SK-N-SH treated with all-trans-retinoic acid at 6 μM for 48 hours (cell line): Measurements from ENCODE around the gene C20orf202.

Source experiments
- ARNTL ChIP-seq: fragments of 450-650 bp; formaldehyde crosslinking; IDR thresholded peaks from 2 replicates; pipeline ENCODE4 v1.5.0; 2020; ENCODE audit warnings: low read depth, mild to moderate bottlenecking, moderate library complexity, borderline replicate concordance
- BACH2 ChIP-seq: fragments of 250-450 bp; sonication (Bioruptor Pico); IDR thresholded peaks from 2 replicates; pipeline ENCODE4 v1.9.0; 2021; ENCODE audit warnings: mild to moderate bottlenecking, borderline replicate concordance
- RARB ChIP-seq: fragments of 250-450 bp; sonication (Bioruptor Pico); IDR thresholded peaks from 2 replicates; pipeline ENCODE4 v1.8.0; 2021; ENCODE audit warnings: mild to moderate bottlenecking, moderate library complexity
- SNAI2 ChIP-seq: fragments of 250-450 bp; sonication (Bioruptor Pico); IDR thresholded peaks from 2 replicates; pipeline ENCODE4 v1.5.0; 2020; ENCODE audit warnings: mild to moderate bottlenecking, moderate library complexity
- TOX ChIP-seq: fragments of 250-450 bp; sonication (Bioruptor Pico); IDR thresholded peaks from 2 replicates; pipeline ENCODE4 v1.8.0; 2021; ENCODE audit warnings: mild to moderate bottlenecking, moderate library complexity, borderline replicate concordance
- ZFP3 ChIP-seq: fragments of 250-450 bp; sonication (Bioruptor Pico); IDR thresholded peaks from 2 replicates; pipeline ENCODE4 v1.5.0; 2020; ENCODE audit warnings: mild to moderate bottlenecking, moderate library complexity
- TF ChIP-seq, protein P1 (sequence below): fragments of 250-450 bp; sonication (Bioruptor Pico); IDR thresholded peaks from 2 replicates; pipeline ENCODE4 v1.5.1; 2020; ENCODE audit warnings: low read depth, mild to moderate bottlenecking, moderate library complexity
- TF ChIP-seq, protein P2 (sequence below): fragments of 250-450 bp; sonication (Bioruptor Pico); IDR thresholded peaks from 2 replicates; pipeline ENCODE4 v1.8.0; 2020; ENCODE audit warnings: mild to moderate bottlenecking, moderate library complexity, borderline replicate concordance

DNA sequence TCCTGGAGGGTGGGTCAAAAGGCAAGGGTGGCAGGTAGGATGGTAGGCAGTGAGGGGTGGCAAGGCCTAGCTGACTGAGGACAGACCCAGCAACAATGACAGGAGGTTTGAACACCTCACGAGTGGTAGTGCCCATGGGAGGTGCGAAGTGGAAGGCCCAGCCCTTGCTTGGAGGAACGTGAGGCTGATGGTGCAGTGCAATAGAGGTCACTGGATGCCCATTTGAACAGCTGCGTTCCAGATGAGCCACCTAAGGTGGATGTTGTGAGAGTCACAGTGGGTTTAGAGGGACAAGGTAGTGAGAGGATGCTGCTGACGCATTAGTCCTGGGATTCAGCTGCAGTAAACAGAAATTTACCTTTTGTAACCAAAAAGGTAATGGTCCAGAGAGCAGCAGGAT lies 34.0 kb upstream of the C20orf202 start:
- TF ChIP-seq SNAI2 (CRISPR knock-in tag): no peak
- TF ChIP-seq, protein P1, sequence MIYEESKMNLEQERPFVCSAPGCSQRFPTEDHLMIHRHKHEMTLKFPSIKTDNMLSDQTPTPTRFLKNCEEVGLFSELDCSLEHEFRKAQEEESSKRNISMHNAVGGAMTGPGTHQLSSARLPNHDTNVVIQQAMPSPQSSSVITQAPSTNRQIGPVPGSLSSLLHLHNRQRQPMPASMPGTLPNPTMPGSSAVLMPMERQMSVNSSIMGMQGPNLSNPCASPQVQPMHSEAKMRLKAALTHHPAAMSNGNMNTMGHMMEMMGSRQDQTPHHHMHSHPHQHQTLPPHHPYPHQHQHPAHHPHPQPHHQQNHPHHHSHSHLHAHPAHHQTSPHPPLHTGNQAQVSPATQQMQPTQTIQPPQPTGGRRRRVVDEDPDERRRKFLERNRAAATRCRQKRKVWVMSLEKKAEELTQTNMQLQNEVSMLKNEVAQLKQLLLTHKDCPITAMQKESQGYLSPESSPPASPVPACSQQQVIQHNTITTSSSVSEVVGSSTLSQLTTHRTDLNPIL: no peak
- no peak for TF ChIP-seq ARNTL (CRISPR knock-in tag)
- TF ChIP-seq, protein P2, sequence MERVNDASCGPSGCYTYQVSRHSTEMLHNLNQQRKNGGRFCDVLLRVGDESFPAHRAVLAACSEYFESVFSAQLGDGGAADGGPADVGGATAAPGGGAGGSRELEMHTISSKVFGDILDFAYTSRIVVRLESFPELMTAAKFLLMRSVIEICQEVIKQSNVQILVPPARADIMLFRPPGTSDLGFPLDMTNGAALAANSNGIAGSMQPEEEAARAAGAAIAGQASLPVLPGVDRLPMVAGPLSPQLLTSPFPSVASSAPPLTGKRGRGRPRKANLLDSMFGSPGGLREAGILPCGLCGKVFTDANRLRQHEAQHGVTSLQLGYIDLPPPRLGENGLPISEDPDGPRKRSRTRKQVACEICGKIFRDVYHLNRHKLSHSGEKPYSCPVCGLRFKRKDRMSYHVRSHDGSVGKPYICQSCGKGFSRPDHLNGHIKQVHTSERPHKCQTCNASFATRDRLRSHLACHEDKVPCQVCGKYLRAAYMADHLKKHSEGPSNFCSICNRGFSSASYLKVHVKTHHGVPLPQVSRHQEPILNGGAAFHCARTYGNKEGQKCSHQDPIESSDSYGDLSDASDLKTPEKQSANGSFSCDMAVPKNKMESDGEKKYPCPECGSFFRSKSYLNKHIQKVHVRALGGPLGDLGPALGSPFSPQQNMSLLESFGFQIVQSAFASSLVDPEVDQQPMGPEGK (CRISPR knock-in tag): no peak
- no peak for TF ChIP-seq ZFP3 (CRISPR knock-in tag)
- no peak for TF ChIP-seq TOX (CRISPR knock-in tag)
- no peak for TF ChIP-seq RARB (CRISPR knock-in tag)
- no peak for TF ChIP-seq BACH2 (CRISPR knock-in tag)
